CMK (cell line): Measurements from ENCODE around the gene NARF.

Source experiments
- DNase-seq: peaks from one replicate; pipeline ENCODE4 v3.0.0-alpha.2; 2010; ENCODE audit warnings: low read depth

Gene NARF

GRCh38 chr17:82477934-82478333 lies 19.4 kb downstream of the NARF start:
- no peak for DNase-seq

DNA sequence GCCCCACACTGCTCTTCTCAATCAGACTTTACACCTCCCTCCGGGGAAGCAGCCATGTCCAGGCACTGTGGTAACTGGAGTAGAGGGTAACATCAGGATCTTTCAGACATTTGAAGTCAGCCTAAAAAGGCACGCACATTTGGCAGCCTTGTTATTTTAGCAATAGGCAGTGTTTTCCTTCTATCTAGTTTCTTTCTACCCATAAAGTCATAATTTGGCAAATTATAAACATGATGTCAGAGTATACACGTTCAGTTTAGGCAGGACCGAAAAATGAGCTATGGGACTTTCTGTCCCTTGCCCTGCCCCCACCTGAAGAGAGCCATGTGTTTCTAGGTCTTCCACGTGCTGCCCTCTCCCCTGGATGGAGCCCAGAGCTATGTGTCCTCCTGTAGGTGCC lies 21.1 kb downstream of the NARF start:
- no peak for DNase-seq

GRCh38 chr17:82480318-82480717 lies 21.8 kb downstream of the NARF start:
- DNase-seq: no peak

GRCh38 chr17:82483204-82483660 lies 24.7 kb downstream of the NARF start:
- DNase-seq: no peak

GRCh38 chr17:82483836-82484235 lies 25.3 kb downstream of the NARF start:
- DNase-seq: no peak

DNA sequence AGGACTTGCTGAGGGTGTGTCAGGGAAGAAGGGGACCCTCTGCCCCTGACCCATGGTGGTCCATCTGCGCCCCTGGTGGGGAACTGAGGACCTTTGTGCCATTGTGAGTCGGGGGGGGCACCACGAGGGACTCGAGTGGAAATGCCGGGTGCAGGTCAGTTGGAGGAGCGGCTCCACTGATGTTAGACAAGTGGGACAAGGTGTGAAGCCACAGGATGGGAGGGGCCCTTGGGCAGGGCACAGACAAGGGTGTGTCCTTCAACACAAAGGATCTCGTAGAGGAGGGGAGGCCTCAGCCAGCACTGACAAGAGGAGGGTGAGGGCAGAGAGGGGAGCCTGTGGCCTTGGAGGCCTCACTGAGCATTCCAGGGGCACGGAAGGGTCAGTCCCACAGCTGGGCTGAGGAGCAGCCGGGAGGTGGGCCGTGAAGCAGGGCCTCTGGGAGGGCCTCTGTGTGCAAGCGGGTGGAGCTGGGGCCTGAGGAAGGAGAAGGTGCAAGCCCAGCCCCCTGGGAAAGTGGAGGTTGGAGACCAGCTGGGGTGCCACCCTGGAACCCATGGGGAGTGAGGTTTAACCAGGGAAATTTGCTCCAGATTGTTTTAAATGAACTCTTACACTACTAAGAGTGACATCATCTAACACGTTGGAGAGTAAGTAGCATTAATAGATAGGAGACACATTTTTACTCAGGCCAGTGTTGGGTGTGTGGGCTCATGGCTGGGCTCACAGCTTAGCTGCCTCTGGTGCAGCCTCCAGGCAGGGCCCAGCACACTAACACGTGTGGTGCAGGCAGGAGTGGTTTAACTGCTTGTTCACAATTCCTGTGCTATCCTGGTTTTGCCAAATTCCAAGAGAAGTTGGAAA lies 27.9 kb downstream of the NARF start:
- DNase-seq: no peak

DNA sequence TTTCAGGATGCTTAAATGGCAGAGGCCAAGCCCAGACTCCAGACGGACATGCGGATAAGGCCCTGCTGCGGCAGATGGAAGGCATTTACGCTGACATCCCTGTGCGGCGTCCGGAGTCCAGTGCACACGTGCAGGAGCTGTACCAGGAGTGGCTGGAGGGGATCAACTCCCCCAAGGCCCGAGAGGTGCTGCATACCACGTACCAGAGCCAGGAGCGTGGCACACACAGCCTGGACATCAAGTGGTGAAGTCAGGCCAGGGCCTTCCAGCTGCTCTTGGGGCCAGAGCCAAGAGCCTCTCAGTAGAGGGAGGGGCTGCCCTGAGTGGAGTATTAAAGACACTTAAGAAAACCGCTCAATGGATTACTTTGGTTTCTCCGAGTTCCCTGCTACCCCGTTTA lies 29.4 kb downstream of the NARF start:
- DNase-seq: no peak

- DNase-seq: no peak
Measured at GRCh38 chr17:82489117-82489516, 30.6 kb downstream of the NARF start.

GRCh38 chr17:82489851-82490511 lies 31.4 kb downstream of the NARF start:
- DNase-seq: no peak

- DNase-seq: no peak
Measured at GRCh38 chr17:82490512-82491195, 32.1 kb downstream of the NARF start.

DNA sequence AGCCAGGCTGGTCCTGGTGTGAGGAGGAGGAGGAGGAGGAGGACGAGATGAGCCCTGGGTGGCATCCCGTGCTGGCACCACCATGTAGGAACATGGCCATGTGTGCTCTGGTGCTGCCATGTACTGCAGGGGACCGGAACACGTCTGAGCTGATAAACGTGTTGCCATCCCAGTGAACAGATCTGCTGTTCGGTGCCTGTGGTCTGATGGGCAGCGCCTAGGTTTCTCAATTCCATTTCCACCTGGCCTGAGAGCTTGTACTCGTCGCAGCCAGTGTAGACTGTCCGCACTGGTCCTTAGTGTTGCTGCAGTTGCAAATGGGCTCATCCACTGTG lies 32.6 kb downstream of the NARF start:
- no peak for DNase-seq

GRCh38 chr17:82491533-82491932 lies 33.0 kb downstream of the NARF start:
- DNase-seq: no peak

GRCh38 chr17:82492643-82493225 lies 34.2 kb downstream of the NARF start:
- DNase-seq: no peak

GRCh38 chr17:82493226-82493781 lies 34.8 kb downstream of the NARF start:
- no peak for DNase-seq

DNA sequence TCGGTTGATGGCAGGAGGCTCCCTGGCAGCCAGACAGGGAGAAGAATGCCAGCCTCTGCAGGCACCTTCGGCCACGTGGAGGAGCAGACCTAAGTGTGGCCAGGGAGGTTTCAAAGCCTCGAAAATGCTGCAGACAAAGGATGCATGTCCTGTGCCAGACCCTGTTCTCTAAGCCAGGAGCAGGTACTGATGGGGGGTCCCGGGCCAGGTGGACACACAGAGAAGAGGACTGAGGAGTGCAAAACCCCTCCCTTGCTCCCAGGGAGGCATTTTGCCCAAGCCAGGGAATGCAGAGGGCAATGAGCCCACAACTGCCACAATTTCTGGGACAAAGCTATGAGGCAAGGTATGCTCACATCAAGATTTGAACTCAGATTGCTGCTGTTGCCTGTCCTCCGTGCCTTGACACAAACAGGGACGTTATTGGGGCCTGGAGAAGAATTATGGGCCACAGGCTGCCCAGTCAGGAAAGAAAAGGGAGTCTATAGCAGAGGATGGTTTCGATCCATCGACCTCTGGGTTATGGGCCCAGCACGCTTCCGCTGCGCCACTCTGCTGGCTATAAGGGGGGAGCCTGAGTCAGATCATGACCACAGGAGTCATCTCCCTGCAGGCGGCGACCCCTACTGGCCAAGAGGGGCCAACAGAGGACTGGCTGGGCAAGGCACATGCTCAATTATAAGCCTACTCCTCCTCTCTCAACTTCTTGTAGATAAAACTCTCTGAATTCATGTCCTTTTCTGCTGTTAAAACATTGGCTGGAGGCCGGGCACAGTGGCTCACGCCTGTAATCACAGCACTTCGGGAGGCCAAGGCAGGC lies 35.9 kb downstream of the NARF start:
- peak; percentile 99 for DNase-seq

- DNase-seq: no peak
Measured at GRCh38 chr17:82495844-82496528, 37.4 kb downstream of the NARF start.

DNA sequence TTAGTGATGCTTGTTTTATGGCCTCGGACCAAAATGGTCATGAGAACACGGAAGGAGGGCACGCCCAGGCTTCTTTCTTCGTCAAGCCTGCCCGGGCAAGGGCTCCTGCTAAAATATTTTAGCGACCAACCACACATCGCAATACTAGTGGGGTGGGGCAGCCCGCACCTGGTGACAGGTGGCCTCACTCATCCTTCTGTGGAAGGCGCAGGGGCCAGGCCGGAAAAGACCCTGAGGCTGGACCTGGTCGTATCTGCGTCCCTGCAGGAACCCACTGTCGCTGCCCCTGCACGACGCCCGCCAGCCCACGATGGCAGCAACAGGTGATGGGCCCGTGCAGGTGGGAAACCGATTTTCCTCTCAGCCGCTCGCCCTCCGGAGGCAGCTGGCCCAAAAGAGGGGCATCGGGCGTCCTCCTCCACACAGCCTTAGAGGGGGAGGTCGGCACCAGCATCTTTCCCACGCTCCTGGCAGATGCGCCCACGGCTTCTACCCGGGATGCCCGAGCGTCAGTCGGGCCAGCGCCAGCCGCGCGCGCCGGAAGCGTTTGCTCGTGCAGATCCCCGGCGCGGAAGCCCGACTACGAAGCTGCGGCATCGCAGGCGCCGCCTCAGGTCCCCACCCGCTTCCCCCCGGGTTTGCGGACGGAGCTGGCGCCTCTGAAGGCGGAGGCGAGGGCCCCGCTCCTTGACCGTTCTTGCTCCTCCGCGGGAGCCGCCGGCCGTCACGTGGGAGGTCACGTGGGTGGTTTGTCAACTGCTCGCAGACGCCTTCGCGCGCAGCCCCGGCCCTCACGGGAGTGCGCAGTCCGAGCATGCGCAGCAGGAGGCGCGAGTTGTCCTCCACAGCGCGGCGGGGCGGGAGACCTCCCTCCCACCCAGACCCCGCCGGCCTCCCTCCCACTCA lies 38.2 kb downstream of the NARF start:
- peak; percentile 95 for DNase-seq

DNA sequence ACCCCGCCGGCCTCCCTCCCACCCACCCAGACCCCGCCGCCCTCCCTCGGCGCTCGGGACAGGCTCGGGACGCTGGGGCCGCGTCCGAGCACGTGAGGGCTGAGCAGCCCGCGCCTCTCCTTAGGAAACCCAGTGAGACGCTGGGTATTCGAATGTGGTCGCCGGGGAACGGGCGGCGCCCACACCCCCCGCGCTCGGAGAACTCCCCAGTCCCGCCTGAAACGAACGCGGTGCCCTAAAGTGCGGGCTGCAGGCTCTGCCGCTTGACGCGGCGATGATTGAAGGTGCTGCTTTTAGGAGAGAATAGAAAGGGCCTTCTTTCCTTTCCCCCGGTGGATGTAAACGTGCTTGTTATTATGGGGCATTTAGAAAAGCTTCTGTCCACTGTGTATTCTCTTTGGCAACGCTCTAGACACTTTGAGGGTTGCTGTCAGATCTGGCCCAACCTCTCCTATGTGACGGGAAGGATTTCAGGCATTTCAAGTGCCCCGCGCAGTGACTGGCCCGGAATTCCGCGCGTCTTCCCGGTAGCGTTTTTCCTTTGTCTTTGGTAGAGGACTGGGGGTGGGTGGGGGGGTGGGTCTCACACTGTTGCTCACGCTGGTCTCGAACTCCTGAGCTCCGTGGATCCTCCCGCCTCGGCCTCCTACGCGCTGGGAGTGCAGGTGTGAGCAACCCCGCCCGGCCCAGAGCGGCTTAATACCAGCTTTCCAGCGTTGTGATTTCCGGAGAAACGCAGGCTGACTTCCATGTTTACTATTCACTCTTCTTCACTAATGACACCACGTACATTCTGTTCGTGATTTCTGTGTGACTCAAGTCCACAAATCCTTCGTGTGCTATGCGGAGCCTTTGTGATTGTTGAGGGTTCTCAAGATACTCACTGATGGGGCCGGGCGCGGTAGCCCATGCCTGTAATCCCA lies 39.2 kb downstream of the NARF start:
- no peak for DNase-seq

- DNase-seq: no peak
Measured at GRCh38 chr17:82502207-82502606, 43.7 kb downstream of the NARF start.
